Measurements from ENCODE around the gene SLC39A12.

Gene SLC39A12

GRCh38 chr10:18066947-18067346, 115.2 kb downstream of the SLC39A12 start:
- DNase-seq = no peak

GRCh38 chr10:18068401-18068800, 116.7 kb downstream of the SLC39A12 start:
- no peak for DNase-seq

GRCh38 chr10:18071591-18071990, 119.9 kb downstream of the SLC39A12 start:
- DNase-seq = no peak

- no peak for DNase-seq
Measured at GRCh38 chr10:18073314-18073713, 121.6 kb downstream of the SLC39A12 start.

- DNase-seq = no peak
Measured at GRCh38 chr10:18075881-18076280, 124.2 kb downstream of the SLC39A12 start.

- DNase-seq = no peak
Measured at GRCh38 chr10:18079665-18080295, 128.1 kb downstream of the SLC39A12 start.

GRCh38 chr10:18082381-18082780, 130.7 kb downstream of the SLC39A12 start:
- DNase-seq = no peak

GRCh38 chr10:18085855-18086254, 134.1 kb downstream of the SLC39A12 start:
- DNase-seq = no peak

GRCh38 chr10:18086746-18087145, 135.0 kb downstream of the SLC39A12 start:
- no peak for DNase-seq

- DNase-seq = no peak
Measured at GRCh38 chr10:18087355-18087754, 135.6 kb downstream of the SLC39A12 start.
